Stimulated activated naive CD8-positive, alpha-beta T cell treated with anti-CD3 and anti-CD28 coated beads, Interleukin-15, amount 100 ng/mL, for 72 hours (primary cell): Measurements from ENCODE around the gene VASN.

ENCODE experiments used
- ATAC-seq: fragments of 150-1000 bp; cut with Tn5 transposase; 2 replicates; pipeline ENCODE4 v1.10.0; 2021; ENCODE audit warnings: mild to moderate bottlenecking, moderate library complexity
- DNase-seq, 2 donors: peaks; one replicate each; pipeline ENCODE4 v3.0.0; 2021 to 2022
- H3K27ac Mint-ChIP-seq, 2 donors: one replicate each; pipeline ENCODE4 v1.8.0; 2022; ENCODE audit warnings: mild to moderate bottlenecking in 2 of 2, mixed read lengths in 2 of 2, moderate library complexity in 2 of 2
- H3K27me3 Mint-ChIP-seq: one replicate; pipeline ENCODE4 v1.8.0; 2022; ENCODE audit warnings: mixed read lengths
- H3K4me1 Mint-ChIP-seq: one replicate; pipeline ENCODE4 v1.8.0; 2022; ENCODE audit warnings: mild to moderate bottlenecking, mixed read lengths
- H3K4me3 Mint-ChIP-seq, 2 donors: one replicate each; pipeline ENCODE4 v1.8.0; 2022; ENCODE audit warnings: mild to moderate bottlenecking in 2 of 2, mixed read lengths in 2 of 2, moderate library complexity in 1 of 2
- H3K9me3 Mint-ChIP-seq, 2 donors: one replicate each; pipeline ENCODE4 v1.8.0; 2022; ENCODE audit warnings: mixed read lengths in 2 of 2

The VASN gene

GRCh38 chr16:4360538-4361021 is 11.1 kb upstream of the VASN start:
- peak; percentile 18 for ATAC-seq
- Mint-ChIP-seq H3K9me3 (no peaks in the 10 kb centered on the region), H3K27ac (peak overlapping the region in 1 of 2 donors; percentile 75), H3K4me3 (no peak overlapping the region), H3K4me1 (peaks cover 10% of the 10 kb centered on the region), H3K27me3 (no peaks in the 10 kb centered on the region)
- DNase-seq, result no peak

DNA sequence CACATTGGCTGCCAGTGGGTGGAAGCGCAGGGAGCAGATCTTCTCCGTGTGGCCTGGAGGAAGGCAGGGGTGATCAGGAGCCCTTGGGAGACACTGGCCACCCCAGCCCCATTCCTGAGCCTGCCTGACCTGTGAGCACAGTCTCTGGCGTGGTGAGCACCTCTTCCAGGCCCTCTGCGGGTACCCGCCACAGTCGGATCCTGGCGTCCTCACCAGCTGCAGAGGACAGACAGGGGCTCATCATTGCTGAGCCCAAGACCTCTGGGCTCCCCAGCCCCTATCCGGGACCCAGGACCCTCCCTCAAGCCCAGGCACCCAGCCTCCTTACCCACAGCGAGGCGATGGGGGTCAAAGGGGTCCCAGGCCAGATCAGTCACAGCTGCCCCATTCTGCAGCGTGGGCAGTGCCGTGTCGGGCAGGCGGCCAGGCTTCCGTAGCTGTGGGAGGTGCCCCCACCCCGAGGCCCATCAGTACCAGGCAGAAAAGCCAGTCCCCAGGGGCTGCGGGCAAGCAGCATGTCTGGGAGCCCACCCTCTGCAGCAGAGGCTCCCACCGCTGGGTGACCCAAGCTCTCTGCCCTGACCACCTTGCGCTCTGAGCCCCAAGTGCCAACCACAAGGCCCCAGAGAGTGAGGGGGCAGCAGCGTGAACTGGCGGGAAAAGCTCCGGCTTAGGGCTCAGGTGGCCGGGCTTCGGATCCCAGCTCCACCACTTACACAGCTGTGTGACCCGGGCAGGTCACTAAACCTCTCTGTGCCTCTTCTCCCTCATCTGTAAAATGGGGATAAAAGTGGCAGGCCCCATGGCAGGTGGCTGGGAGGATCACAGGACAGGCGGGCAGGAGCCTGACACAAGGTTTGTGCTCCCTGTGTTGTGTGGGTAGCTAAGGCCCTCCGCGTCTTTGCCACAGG is 10.4 kb upstream of the VASN start:
- ATAC-seq, result no peak
- H3K4me3 Mint-ChIP-seq, result no peak overlapping the region
- H3K27ac Mint-ChIP-seq, result no peak overlapping the region
- DNase-seq, result no peak
- H3K4me1 Mint-ChIP-seq, result peaks cover 13% of the 10 kb centered on the region
- H3K27me3 Mint-ChIP-seq, result no peaks in the 10 kb centered on the region
- H3K9me3 Mint-ChIP-seq, result no peaks in the 10 kb centered on the region

DNA sequence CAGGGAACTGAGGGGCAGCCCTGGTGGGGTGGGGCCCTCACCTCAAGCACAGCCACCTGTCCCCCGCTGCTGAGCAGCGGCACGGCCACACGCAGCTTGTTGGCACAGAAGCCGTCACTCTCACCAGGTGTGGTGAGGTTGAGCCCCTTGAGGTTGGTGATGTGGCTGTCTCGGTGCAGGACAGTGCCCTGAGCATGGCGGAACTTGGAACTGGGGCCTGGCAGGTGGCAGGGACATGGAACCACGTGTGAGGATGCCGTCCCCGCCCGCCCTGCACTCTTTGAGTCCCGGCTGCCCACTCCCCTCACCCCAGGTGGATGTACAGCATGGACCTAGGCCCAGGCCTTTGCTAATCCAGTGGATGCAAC is 9.7 kb upstream of the VASN start:
- DNase-seq (no peak), ATAC-seq (no peak)
- Mint-ChIP-seq H3K4me3 (no peak overlapping the region), H3K9me3 (no peaks in the 10 kb centered on the region), H3K4me1 (peaks cover 13% of the 10 kb centered on the region), H3K27ac (no peak overlapping the region), H3K27me3 (no peaks in the 10 kb centered on the region)

GRCh38 chr16:4362476-4363135 is 9.0 kb upstream of the VASN start:
- Mint-ChIP-seq H3K27ac (peak overlapping the region in 1 of 2 donors; percentile 40), H3K27me3 (no peaks in the 10 kb centered on the region), H3K4me3 (no peak overlapping the region), H3K4me1 (peaks cover 13% of the 10 kb centered on the region), H3K9me3 (no peaks in the 10 kb centered on the region)
- DNase-seq, result no peak
- ATAC-seq, result no peak

DNA sequence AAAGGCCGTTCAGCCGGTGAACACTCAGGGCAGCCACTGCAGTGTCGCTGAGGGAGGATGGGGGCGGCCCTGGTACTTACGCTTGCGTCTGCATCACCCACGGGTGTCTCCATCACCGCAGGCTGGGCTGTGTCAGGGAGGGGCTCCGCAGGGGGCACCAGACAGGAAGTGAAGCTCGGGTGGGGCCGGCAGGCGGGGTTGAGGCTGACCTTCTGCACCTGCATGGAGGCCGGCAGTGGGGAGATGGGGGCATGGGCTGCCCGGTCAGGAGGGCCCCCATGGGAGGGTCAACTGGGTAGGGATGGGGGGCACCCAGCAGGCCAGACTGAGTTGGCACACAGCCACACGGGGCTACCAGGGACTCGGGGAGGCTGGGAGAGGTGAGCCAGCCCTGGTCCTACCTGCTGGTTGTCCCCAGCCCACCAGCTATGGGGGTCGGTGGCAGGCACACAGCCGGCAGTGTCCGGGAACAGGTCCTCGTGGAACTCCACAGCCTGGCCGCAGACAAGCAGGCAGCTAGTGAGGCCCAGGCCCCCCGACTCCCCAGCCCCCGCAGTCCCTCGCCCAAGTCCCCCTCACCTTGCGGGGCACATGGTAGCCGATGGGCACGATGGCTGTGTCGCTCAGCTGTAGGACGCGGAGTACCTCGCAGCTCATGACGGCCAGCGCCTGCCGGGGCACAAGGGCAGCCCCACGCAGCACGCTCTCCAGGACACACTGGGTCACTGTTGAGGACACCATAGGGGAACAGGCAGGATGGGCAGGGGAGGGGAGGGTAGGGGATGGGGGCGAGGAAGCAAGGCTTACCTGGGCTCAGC is 7.2 kb upstream of the VASN start:
- Mint-ChIP-seq H3K27ac (no peak overlapping the region), H3K9me3 (no peaks in the 10 kb centered on the region), H3K4me3 (no peak overlapping the region), H3K27me3 (no peaks in the 10 kb centered on the region), H3K4me1 (peaks cover 18% of the 10 kb centered on the region)
- ATAC-seq (no peak), DNase-seq (no peak)

DNA sequence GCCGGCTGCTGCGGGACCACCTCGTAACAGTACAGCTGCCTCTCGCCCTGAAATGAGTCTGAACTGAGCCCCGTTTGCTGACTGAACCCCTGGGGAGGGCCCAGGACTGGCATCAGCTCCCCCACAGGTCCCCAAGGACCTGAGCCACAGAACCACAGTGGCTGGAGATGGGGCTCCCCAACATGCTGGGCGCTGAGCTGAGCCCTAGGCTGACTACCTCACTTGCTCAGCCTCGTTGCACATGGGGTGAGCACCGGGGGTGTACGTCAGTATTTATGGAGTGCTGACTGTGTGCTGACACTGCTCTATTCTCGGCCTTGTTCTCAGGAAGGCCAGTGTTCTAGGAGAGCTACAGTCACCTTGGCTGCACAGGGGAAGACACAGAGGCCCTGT is 6.6 kb upstream of the VASN start:
- peaks cover 14% of the 10 kb centered on the region for H3K4me1 Mint-ChIP-seq
- H3K27ac Mint-ChIP-seq, result no peak overlapping the region
- H3K9me3 Mint-ChIP-seq, result no peaks in the 10 kb centered on the region
- no peak for ATAC-seq
- H3K4me3 Mint-ChIP-seq, result no peak overlapping the region
- no peak for DNase-seq
- no peaks in the 10 kb centered on the region for H3K27me3 Mint-ChIP-seq

GRCh38 chr16:4365615-4366014 is 6.0 kb upstream of the VASN start:
- H3K9me3 Mint-ChIP-seq, result no peaks in the 10 kb centered on the region

DNA sequence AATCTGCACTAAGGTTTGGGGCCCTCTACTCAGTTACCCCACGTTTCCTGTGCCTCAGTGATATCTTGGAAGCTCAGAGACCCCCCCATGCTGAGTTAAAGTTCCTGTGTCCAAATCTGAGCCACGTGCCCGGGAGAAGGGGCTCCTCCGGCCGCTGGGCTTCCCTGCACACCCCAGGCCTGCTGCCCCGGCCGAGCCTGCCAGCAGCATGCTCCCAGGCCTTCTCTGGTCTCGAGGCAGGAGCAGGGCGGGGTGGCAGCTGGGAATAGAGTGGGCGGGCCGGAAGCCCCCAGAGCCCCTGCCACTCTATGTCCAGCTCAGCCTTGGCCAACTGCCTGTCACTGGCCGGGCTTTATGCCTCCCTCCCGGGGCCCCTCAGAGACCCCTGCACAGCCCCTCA is 5.6 kb upstream of the VASN start:
- Mint-ChIP-seq H3K27me3 (no peaks in the 10 kb centered on the region), H3K4me3 (no peak overlapping the region), H3K9me3 (no peaks in the 10 kb centered on the region), H3K27ac (peak overlapping the region in 1 of 2 donors; percentile 59), H3K4me1 (peaks cover 11% of the 10 kb centered on the region)
- DNase-seq (no peak), ATAC-seq (no peak)

More at GRCh38 chr16:4365615-4366014, 6.0 kb upstream of the VASN start:
- no peak overlapping the region for H3K4me3 Mint-ChIP-seq
- ATAC-seq, result no peak
- no peaks in the 10 kb centered on the region for H3K27me3 Mint-ChIP-seq
- peak overlapping the region in 1 of 2 donors; percentile 59 for H3K27ac Mint-ChIP-seq
- H3K4me1 Mint-ChIP-seq, result peaks cover 11% of the 10 kb centered on the region
- DNase-seq, result no peak

- Mint-ChIP-seq H3K9me3 (no peaks in the 10 kb centered on the region), H3K4me3 (no peak overlapping the region), H3K27ac (peak overlapping the region in 1 of 2 donors; percentile 50), H3K27me3 (no peaks in the 10 kb centered on the region), H3K4me1 (peaks cover 16% of the 10 kb centered on the region)
- no peak for ATAC-seq
- DNase-seq, result no peak
Observed at GRCh38 chr16:4367393-4367856, 4.2 kb upstream of the VASN start.

DNA sequence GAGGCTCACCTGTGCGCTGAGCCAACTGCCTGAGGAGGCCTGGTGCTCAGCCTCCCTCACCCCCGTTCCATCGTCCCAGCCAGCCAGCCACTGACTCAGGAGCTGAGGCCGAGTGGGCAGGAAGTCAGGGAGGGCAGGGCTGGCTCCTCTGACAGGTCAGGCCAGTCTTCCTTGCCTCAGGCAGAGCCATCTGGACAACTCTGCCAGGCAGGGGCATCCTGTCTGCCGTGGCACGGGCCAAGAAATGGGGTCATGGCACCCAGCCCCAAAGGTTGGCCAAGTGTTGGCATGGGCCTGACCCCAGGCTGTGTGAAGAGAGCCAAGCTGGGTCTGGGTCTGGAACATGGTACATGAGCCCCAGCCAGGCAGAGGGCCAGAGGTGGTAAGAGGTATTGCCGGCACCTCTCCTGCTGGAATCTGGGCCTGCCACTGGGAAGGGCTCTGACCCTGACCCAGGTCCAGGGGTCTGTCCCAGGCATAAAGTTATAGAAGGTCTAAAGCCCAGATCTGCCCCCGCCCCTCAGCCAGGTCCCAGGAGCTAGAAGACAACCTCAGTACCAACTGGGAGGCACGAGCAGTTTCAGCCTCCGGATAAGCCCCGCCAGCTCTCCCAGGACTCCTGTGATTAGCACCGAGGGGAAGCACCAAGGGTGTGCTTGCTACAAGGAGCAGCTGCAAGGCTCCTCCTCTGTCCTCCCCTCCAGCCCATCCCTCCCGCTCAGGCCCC is 2.5 kb upstream of the VASN start:
- no peaks in the 10 kb centered on the region for H3K27me3 Mint-ChIP-seq
- no peak for ATAC-seq
- H3K4me1 Mint-ChIP-seq, result peaks cover 29% of the 10 kb centered on the region
- no peaks in the 10 kb centered on the region for H3K9me3 Mint-ChIP-seq
- no peak overlapping the region for H3K27ac Mint-ChIP-seq
- H3K4me3 Mint-ChIP-seq, result no peak overlapping the region
- no peak for DNase-seq

DNA sequence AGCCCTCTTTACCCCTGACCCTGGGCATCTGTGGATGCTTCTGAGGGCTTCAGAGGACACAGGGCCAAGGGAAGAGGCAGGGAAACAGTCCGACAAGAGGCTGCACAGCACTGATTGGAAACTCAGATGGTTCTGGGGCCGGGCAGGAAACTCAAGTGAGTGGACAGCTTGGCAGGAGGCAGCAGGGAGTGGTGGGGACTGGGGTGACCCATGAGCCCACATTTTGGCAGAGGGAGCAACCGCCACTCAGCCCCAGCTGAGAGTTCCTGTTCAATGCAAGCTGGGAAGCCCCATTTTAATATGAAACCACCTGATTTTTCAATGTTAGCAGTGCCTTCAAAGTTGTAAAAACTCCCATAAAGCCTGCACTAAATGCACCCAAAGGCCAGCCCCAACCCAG is 1.5 kb upstream of the VASN start:
- DNase-seq (no peak), ATAC-seq (no peak)
- Mint-ChIP-seq H3K27me3 (no peaks in the 10 kb centered on the region), H3K9me3 (no peaks in the 10 kb centered on the region), H3K27ac (no peak overlapping the region), H3K4me3 (no peak overlapping the region), H3K4me1 (peaks cover 35% of the 10 kb centered on the region)

DNA sequence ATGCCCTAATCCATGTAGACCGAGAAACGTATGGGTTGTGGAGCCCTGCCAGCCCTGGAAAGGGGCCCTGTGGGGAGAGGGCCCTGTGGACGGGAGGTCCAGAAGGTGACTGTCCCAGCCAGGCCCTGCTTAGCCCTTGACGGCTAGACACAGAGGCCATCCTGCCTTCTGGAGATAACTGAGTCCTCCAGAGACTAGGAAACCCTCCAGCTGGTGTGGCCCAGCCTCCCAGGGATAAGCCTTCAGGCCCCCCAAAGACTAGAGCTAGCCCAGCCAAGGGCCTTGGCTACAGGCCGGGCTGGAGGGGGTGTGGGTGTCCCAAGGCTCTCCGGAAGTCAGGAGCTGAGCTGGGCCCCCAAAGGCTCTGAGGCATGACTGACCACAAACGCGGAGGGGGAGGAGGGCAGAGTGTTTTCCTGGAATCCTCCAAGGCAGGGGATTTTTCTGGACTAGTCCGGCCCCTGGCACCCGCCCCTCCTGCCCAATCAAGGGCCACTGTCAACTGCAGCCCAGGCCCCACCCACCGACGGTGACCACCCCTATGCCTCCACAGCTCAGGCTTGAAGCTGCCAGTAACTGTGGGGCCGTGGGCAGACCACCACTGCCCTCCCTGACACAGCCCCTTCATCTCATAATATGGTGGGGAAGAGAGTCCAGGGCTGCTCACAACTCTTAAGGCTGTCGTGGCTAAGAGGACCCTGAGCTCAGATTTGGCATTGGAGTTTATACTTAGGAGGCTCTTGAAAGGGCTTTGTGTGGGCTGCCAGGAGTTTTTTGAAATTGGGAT is 885 bp upstream of the VASN start:
- no peak overlapping the region for H3K4me3 Mint-ChIP-seq
- no peaks in the 10 kb centered on the region for H3K27me3 Mint-ChIP-seq
- H3K27ac Mint-ChIP-seq, result no peak overlapping the region

DNA sequence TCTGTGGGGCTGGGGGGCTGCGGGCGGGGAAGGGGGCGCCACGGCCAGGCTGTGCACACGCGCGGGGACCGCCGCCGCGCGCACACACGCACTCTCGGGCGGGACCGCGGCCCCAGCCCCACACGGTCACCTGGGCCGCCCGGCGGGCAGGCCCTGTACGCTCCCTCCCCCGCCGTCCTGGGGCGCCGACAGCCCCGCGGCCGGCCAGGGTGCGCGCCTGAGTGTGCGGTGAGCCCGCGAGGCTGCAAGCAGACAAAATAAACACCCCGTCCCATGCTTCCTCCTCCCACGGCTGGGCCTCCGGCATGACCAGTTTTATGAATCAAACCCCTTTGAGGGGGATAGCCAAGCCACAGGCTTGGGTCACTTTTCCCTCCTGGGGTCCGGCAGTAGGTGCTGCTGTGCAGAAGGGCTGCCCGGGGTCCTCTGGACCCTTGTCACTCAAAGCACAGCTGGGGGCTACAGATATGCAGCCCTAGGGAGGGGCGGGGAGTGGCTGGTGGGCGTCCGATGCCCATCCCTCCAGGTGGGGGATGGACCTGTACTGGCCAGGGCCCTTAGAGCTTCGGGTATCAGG is 441 bp downstream of the VASN start:
- DNase-seq (no peak), ATAC-seq (peak; percentile 73)
- no peaks in the 10 kb centered on the region for H3K27me3 Mint-ChIP-seq
- H3K4me3 Mint-ChIP-seq, result peak overlapping the region; percentile 74 to 82
- H3K9me3 Mint-ChIP-seq, result no peaks in the 10 kb centered on the region
- peak overlapping the region in 1 of 2 donors; percentile 92 for H3K27ac Mint-ChIP-seq
- peaks cover 29% of the 10 kb centered on the region for H3K4me1 Mint-ChIP-seq

More for the DNA sequence above, 885 bp upstream of the VASN start:
- no peak for DNase-seq
- Mint-ChIP-seq H3K9me3 (no peaks in the 10 kb centered on the region), H3K4me1 (peaks cover 30% of the 10 kb centered on the region)
- no peak for ATAC-seq
